H1 (cell line): ENCODE results near the gene COL20A1. TPM values are rescaled to one million over a fixed set of nuclear protein-coding genes. Genes with fewer than 3 reads are reported as not detected.

Source experiments
- CTCF ChIA-PET: fragments of 300-600 bp; sonication (Branson Sonifier 250); formaldehyde crosslinking; loops from one replicate; lab custom pipeline; 2021; ENCODE audit not compliant: partially characterized antibody; lab: Charles Lee
- POLR2A ChIA-PET: fragments of 300-600 bp; sonication (Branson Sonifier 250); formaldehyde crosslinking; loops from one replicate; lab custom pipeline; 2021; ENCODE audit warnings: inconsistent platforms; ENCODE audit not compliant: partially characterized antibody; lab: Charles Lee
- DNase-seq, 2 experiments: peaks; one replicate each; pipeline versions ENCODE4 v3.0.0 to v3.0.0-alpha.2; 2010 to 2022; ENCODE audit warnings: low spot score in 2 of 2, low read depth in 1 of 2, mixed read lengths in 1 of 2
- FAIRE-seq: peaks from 2 replicates; lab custom pipeline; 2011; peaks lifted over from hg19 to GRCh38; lab: Jason Lieb, UNC
- H2AFZ ChIP-seq: 2 replicates; pipeline ENCODE4 v1.8.1; 2012; ENCODE audit warnings: low read length, inconsistent platforms
- H2AK5ac ChIP-seq: 2 replicates; pipeline ENCODE4 v1.6.1; 2013; ENCODE audit warnings: low read depth, low read length
- H2BK120ac ChIP-seq: replicated peaks from 2 replicates; pipeline ENCODE3; 2013; ENCODE audit warnings: low read depth, low read length, inconsistent platforms
- H2BK12ac ChIP-seq: 2 replicates; pipeline ENCODE4 v1.6.1; 2013; ENCODE audit warnings: low read depth, low read length
- H2BK15ac ChIP-seq: 2 replicates; pipeline ENCODE4 v1.6.1; 2013; ENCODE audit warnings: low read length
- H2BK20ac ChIP-seq: 2 replicates; pipeline ENCODE4 v1.6.1; 2013; ENCODE audit warnings: low read length
- H2BK5ac ChIP-seq: 2 replicates; pipeline ENCODE4 v1.6.1; 2013; ENCODE audit warnings: low read depth, low read length
- H3K14ac ChIP-seq: 2 replicates; pipeline ENCODE4 v1.6.1; 2013; ENCODE audit warnings: inconsistent platforms; ENCODE audit not compliant: insufficient read length
- H3K18ac ChIP-seq: 2 replicates; pipeline ENCODE4 v1.6.1; 2013; ENCODE audit warnings: low read length; ENCODE audit errors: extremely low read depth
- H3K23ac ChIP-seq: 2 replicates; pipeline ENCODE4 v1.6.1; 2013; ENCODE audit warnings: inconsistent platforms; ENCODE audit not compliant: insufficient read length
- H3K23me2 ChIP-seq: 2 replicates; pipeline ENCODE4 v1.6.1; 2013; ENCODE audit warnings: low read depth, low read length
- H3K27ac ChIP-seq: 2 replicates; pipeline ENCODE4 v1.6.1; 2011; ENCODE audit warnings: low read depth, low read length, inconsistent platforms
- H3K27me3 ChIP-seq, 4 experiments: replicated peaks in 1 of 4; 1 replicate in 1 of 4; 2 replicates in 3 of 4; pipeline versions ENCODE4 v1.6.1 to v1.8.1; 2011 to 2013; ENCODE audit warnings: low read length in 3 of 4, mild to moderate bottlenecking in 3 of 4, inconsistent platforms in 2 of 4, mixed read lengths in 2 of 4, moderate library complexity in 1 of 4; ENCODE audit not compliant: control insufficient read depth in 3 of 4, insufficient read depth in 3 of 4; ENCODE audit errors: extremely low read depth in 1 of 4
- H3K36me3 ChIP-seq, 4 experiments: 2 replicates each; pipeline versions ENCODE4 v1.6.1 to v1.8.1; 2011 to 2013; ENCODE audit warnings: mild to moderate bottlenecking in 4 of 4, low read length in 3 of 4, moderate library complexity in 2 of 4, control low read depth in 1 of 4, inconsistent platforms in 1 of 4; ENCODE audit not compliant: insufficient read depth in 4 of 4, control insufficient read depth in 2 of 4
- H3K4ac ChIP-seq: replicated peaks from 2 replicates; pipeline ENCODE3; 2013; ENCODE audit warnings: low read length, low read depth, mixed read lengths, inconsistent platforms; ENCODE audit not compliant: insufficient read length
- H3K4me1 ChIP-seq, 4 experiments: replicated peaks in 1 of 4; 1 replicate in 1 of 4; 2 replicates in 3 of 4; pipeline versions ENCODE4 v1.6.1 to v1.8.1; 2011 to 2013; ENCODE audit warnings: low read length in 3 of 4, inconsistent platforms in 2 of 4, mixed read lengths in 1 of 4; ENCODE audit not compliant: insufficient read depth in 4 of 4, control insufficient read depth in 3 of 4
- H3K4me2 ChIP-seq, 2 experiments: 2 replicates each; pipeline versions ENCODE4 v1.6.1 to v1.8.1; 2011 to 2013; ENCODE audit warnings: low read depth in 2 of 2, low read length in 2 of 2, control low read depth in 1 of 2, inconsistent platforms in 1 of 2, mild to moderate bottlenecking in 1 of 2; ENCODE audit not compliant: insufficient read depth in 1 of 2
- H3K4me3 ChIP-seq, 4 experiments: fragments of 200-600, 300-600 bp in 1 of 4; sonication (generic), shearing (Covaris generic), sonication (Bioruptor Twin) in 1 of 4; 2 replicates each; pipeline versions ENCODE4 v1.5.1 to v1.8.1; 2011 to 2016; ENCODE audit warnings: low read length in 4 of 4, low read depth in 3 of 4, control low read depth in 2 of 4, inconsistent platforms in 2 of 4, mild to moderate bottlenecking in 2 of 4, mixed read lengths in 1 of 4, moderate library complexity in 1 of 4; ENCODE audit not compliant: insufficient read depth in 2 of 4; ENCODE audit errors: extremely low read depth in 1 of 4
- H3K56ac ChIP-seq: replicated peaks from 2 replicates; pipeline ENCODE3; 2013; ENCODE audit warnings: low read depth, mild to moderate bottlenecking, mixed read lengths, low read length, inconsistent platforms; ENCODE audit not compliant: insufficient read length
- H3K79me1 ChIP-seq: 2 replicates; pipeline ENCODE4 v1.6.1; 2013; ENCODE audit warnings: low read depth, low read length, control low read depth
- H3K79me2 ChIP-seq, 2 experiments: 2 replicates each; pipeline versions ENCODE4 v1.6.1 to v1.8.1; 2012 to 2013; ENCODE audit warnings: low read length in 2 of 2, mild to moderate bottlenecking in 2 of 2, inconsistent platforms in 1 of 2; ENCODE audit not compliant: insufficient read depth in 2 of 2, control insufficient read depth in 1 of 2
- H3K9ac ChIP-seq, 4 experiments: replicated peaks in 1 of 4; 1 replicate in 1 of 4; 2 replicates in 3 of 4; pipeline versions ENCODE4 v1.6.1 to v1.8.1; 2011 to 2013; ENCODE audit warnings: low read depth in 3 of 4, low read length in 3 of 4, control low read depth in 2 of 4, mild to moderate bottlenecking in 2 of 4, moderate library complexity in 2 of 4, inconsistent platforms in 1 of 4; ENCODE audit errors: extremely low read depth in 1 of 4
- H3K9me3 ChIP-seq, 2 experiments: 2 replicates each; pipeline versions ENCODE4 v1.6.1 to v1.8.1; 2012 to 2013; ENCODE audit warnings: mild to moderate bottlenecking in 2 of 2, moderate library complexity in 2 of 2, control low read depth in 1 of 2, inconsistent platforms in 1 of 2, low read depth in 1 of 2, low read length in 1 of 2, mixed read lengths in 1 of 2; ENCODE audit not compliant: insufficient read depth in 2 of 2
- H4K20me1 ChIP-seq, 2 experiments: replicated peaks in 1 of 2; 2 replicates each; pipeline versions ENCODE3 to v1.8.1; 2011 to 2013; ENCODE audit warnings: inconsistent platforms in 2 of 2, low read length in 2 of 2, mild to moderate bottlenecking in 1 of 2; ENCODE audit not compliant: insufficient read depth in 2 of 2, control insufficient read depth in 1 of 2
- H4K5ac ChIP-seq: 2 replicates; pipeline ENCODE4 v1.6.1; 2013; ENCODE audit warnings: low read length, low read depth, mixed read lengths, inconsistent platforms; ENCODE audit not compliant: insufficient read length
- H4K8ac ChIP-seq: 2 replicates; pipeline ENCODE4 v1.8.0; 2013; ENCODE audit warnings: mild to moderate bottlenecking, moderate library complexity, low read length, inconsistent platforms; ENCODE audit not compliant: insufficient read depth; ENCODE audit errors: extremely low read depth
- H4K91ac ChIP-seq: replicated peaks from 2 replicates; pipeline ENCODE3; 2013; ENCODE audit warnings: low read length, mixed read lengths, inconsistent platforms; ENCODE audit not compliant: insufficient read length
- CBX5 ChIP-seq: fragments of 300-800, 300-1000 bp; sonication (generic); IDR thresholded peaks from 2 replicates; pipeline ENCODE4 v1.7.1; 2016; ENCODE audit warnings: antibody characterized with exemption, low read length, low read depth
- CHD1 ChIP-seq: IDR thresholded peaks from 2 replicates; pipeline ENCODE4 v1.6.1; 2012; ENCODE audit warnings: low read depth, low read length, improper control_type of control experiment
- MAX ChIP-seq: IDR thresholded peaks from 2 replicates; pipeline ENCODE4 v1.6.1; 2012; ENCODE audit warnings: inconsistent platforms
- SIRT6 ChIP-seq: IDR thresholded peaks from one replicate; pipeline ENCODE4 v1.7.1; 2012; ENCODE audit warnings: low read length, inconsistent platforms
- SUZ12 ChIP-seq: fragments of 200-600 bp; sonication (generic); IDR thresholded peaks from 2 replicates; pipeline ENCODE4 v1.6.1; 2012; ENCODE audit warnings: mild to moderate bottlenecking, inconsistent platforms, low read length, moderate library complexity, mixed read lengths
- WGBS, 2 experiments: shearing (Covaris generic) in 1 of 2; methylation state at CpG; one replicate each; pipeline versions ENCODE4 v1.1.6 to v1.1.7; 2013 to 2015; ENCODE audit warnings: low lambda C conversion rate in 2 of 2, mixed read lengths in 2 of 2, inconsistent platforms in 1 of 2, low coverage in 1 of 2, missing lambda C conversion rate in 1 of 2; ENCODE audit not compliant: insufficient replicate concordance in 2 of 2, insufficient coverage in 1 of 2, insufficient read length in 1 of 2; ENCODE audit errors: extremely low coverage in 1 of 2, missing lambda C conversion rate in 1 of 2; 5-methylcytosine and 5-hydroxymethylcytosine counted together
- polyA plus RNA-seq, 7 experiments: library from polyadenylated mRNA; depleted of rRNA in 3 of 7; stranded (reverse) in 5 of 7; unstranded in 2 of 7; fragments of >200 nt in 5 of 7; fragments of 200-250 nt in 2 of 7; gene quantifications; 1 replicate in 5 of 7; 2 replicates in 1 of 7; 4 replicates in 1 of 7; pipeline versions ENCODE4 v1.2.1 to v1.2.3, GENCODE V29; 2011 to 2013; ENCODE audit warnings: missing spikeins in 2 of 7, mixed read lengths in 2 of 7
- total RNA-seq: library from RNA; stranded (reverse); fragmentation: NEBNext Ultra II Directional; extraction: Animal tissue kit (Norgen Biotek cat#: 25700); gene quantifications from 2 replicates; pipeline ENCODE4 v1.2.1, GENCODE V29; 2021

The COL20A1 gene
- total and polyA plus RNA-seq, 2 of the 8 experiments (the other 6 are each of a cell fraction or from before 2014, with no cell fraction given), result 0.19 to 0.21 TPM

- H3K14ac ChIP-seq, result no peak overlapping the region
- no peak overlapping the region for H3K56ac ChIP-seq
- TF ChIP-seq CHD1, result no peak
- peak; percentile 37; the same call in 1 of the 2 replicates for TF ChIP-seq MAX
- no peak for TF ChIP-seq SUZ12
- no peak for TF ChIP-seq CBX5
- TF ChIP-seq SIRT6, result no peak
- TF ChIP-seq, all 59 proteins: peak for 1
- H3K4me2 ChIP-seq, result no peak overlapping the region
- H4K20me1 ChIP-seq, result no peaks in the 10 kb centered on the region
- peak overlapping the region; percentile 25; the same call in 1 of the 2 replicates for H2BK15ac ChIP-seq
- H3K9ac ChIP-seq, result no peak overlapping the region
- no peaks in the 10 kb centered on the region for H3K79me1 ChIP-seq
- FAIRE-seq (no peak), DNase-seq (no peak)
- no peak overlapping the region for H4K5ac ChIP-seq
- H2BK20ac ChIP-seq, result no peak overlapping the region
- WGBS, 2 experiments, result 68% methylated on average over 11 of the region's 13 CpGs; no CpG with 5 or more reads in 1 of the 2 experiments
- no peak overlapping the region for H2BK5ac ChIP-seq
- H3K36me3 ChIP-seq, result no peaks in the 10 kb centered on the region
- H2AFZ ChIP-seq, result no peak overlapping the region
- H3K27me3 ChIP-seq, result no peaks in the 10 kb centered on the region
- CTCF ChIA-PET, result interaction anchor here (1.0 to 5.9 kb wide), 11 partner anchors 12 to 146 kb away, joined by 3 to 43 read pairs (median 4); no protein-coding TSS in a partner anchor
- H4K8ac ChIP-seq, result no peak overlapping the region; the same call in 1 of the 2 replicates
- H2BK120ac ChIP-seq, result no peak overlapping the region
- POLR2A ChIA-PET, result interaction anchor here (0.8 to 1.2 kb wide), 3 partner anchors 9 to 37 kb away, joined by 3 read pairs; no protein-coding TSS in a partner anchor
- H3K4ac ChIP-seq, result no peak overlapping the region
- no peaks in the 10 kb centered on the region for H3K79me2 ChIP-seq
- H3K27ac ChIP-seq, result no peak overlapping the region
- no peak overlapping the region for H4K91ac ChIP-seq
- no peak overlapping the region for H3K23ac ChIP-seq
- H3K4me1 ChIP-seq, result peaks cover 0 to 5% (median 1%) of the 10 kb centered on the region in 4 experiments; a peak in 3 of 7 replicates
- H3K23me2 ChIP-seq, result no peaks in the 10 kb centered on the region
- H2AK5ac ChIP-seq, result no peak overlapping the region
- H3K9me3 ChIP-seq, result peaks cover 10 to 25% of the 10 kb centered on the region in 2 experiments
- H3K18ac ChIP-seq, result no peak overlapping the region; the same call in 1 of the 2 replicates
- no peak overlapping the region for H3K4me3 ChIP-seq
- H2BK12ac ChIP-seq, result no peak overlapping the region
Observed at GRCh38 chr20:63330940-63331339, 38.0 kb downstream of the COL20A1 start.
